T-helper 17 cell (primary cell): ENCODE results near the gene CLIP4. TPM values are rescaled to one million over a fixed set of nuclear protein-coding genes. Genes with fewer than 3 reads are reported as not detected.

Source experiments
- ATAC-seq: fragments of 150-1000 bp; cut with Tn5 transposase; 2 replicates; pipeline ENCODE4 v1.10.0; 2021; ENCODE audit warnings: mild to moderate bottlenecking, moderate library complexity
- DNase-seq, 3 donors: peaks; one replicate each; pipeline versions ENCODE4 v3.0.0 to v3.0.0-alpha.2; 2020 to 2021
- H3K9me3 ChIP-seq: one replicate; pipeline ENCODE4 v1.7.0; 2013; ENCODE audit warnings: low read length, mild to moderate bottlenecking; ENCODE audit not compliant: control insufficient read depth, poor library complexity, severe bottlenecking
- H3K27ac Mint-ChIP-seq: one replicate; pipeline ENCODE4 v1.8.0; 2022; ENCODE audit warnings: mild to moderate bottlenecking, moderate library complexity, mixed read lengths
- H3K27me3 Mint-ChIP-seq: one replicate; pipeline ENCODE4 v1.8.0; 2022; ENCODE audit warnings: mixed read lengths
- H3K36me3 Mint-ChIP-seq: one replicate; pipeline ENCODE4 v1.8.0; 2022; ENCODE audit warnings: low read depth, mixed read lengths
- H3K4me1 Mint-ChIP-seq: one replicate; pipeline ENCODE4 v1.8.0; 2022; ENCODE audit warnings: mild to moderate bottlenecking, mixed read lengths
- H3K4me3 Mint-ChIP-seq: one replicate; pipeline ENCODE4 v1.8.0; 2022; ENCODE audit warnings: mild to moderate bottlenecking, moderate library complexity, mixed read lengths
- total RNA-seq, 4 donors: library from RNA in 2 of 4; stranded (reverse) in 2 of 4; gene quantifications; one replicate each; pipeline ENCODE4 v1.2.3 and lab custom pipeline; 2022 to 2026

The CLIP4 gene
- total RNA-seq, 2 donors from 2014 or later = 36.8 to 41.6 TPM

GRCh38 chr2:29192526-29192925, 77.3 kb downstream of the CLIP4 start:
- no peak for ATAC-seq
- Mint-ChIP-seq H3K27ac (no peak overlapping the region), H3K4me3 (no peak overlapping the region), H3K36me3 (peaks cover 2% of the 10 kb centered on the region), H3K4me1 (peaks cover 12% of the 10 kb centered on the region), H3K27me3 (no peaks in the 10 kb centered on the region)
- H3K9me3 ChIP-seq = no peaks in the 10 kb centered on the region
- DNase-seq = no peak

- Mint-ChIP-seq H3K4me3 (no peak overlapping the region), H3K27me3 (no peaks in the 10 kb centered on the region), H3K4me1 (peaks cover 12% of the 10 kb centered on the region), H3K27ac (no peak overlapping the region), H3K36me3 (peaks cover under 1% of the 10 kb centered on the region)
- H3K9me3 ChIP-seq = no peaks in the 10 kb centered on the region
- DNase-seq = no peak
- no peak for ATAC-seq
Measured at GRCh38 chr2:29193111-29193510, 77.9 kb downstream of the CLIP4 start.

GRCh38 chr2:29193681-29194080, 78.5 kb downstream of the CLIP4 start:
- Mint-ChIP-seq H3K4me1 (peaks cover 12% of the 10 kb centered on the region), H3K27me3 (no peaks in the 10 kb centered on the region), H3K27ac (no peak overlapping the region), H3K4me3 (no peak overlapping the region), H3K36me3 (peaks cover 2% of the 10 kb centered on the region)
- H3K9me3 ChIP-seq = no peaks in the 10 kb centered on the region
- DNase-seq (no peak), ATAC-seq (no peak)

GRCh38 chr2:29195796-29196195, 80.6 kb downstream of the CLIP4 start:
- peaks cover 8% of the 10 kb centered on the region for H3K4me1 Mint-ChIP-seq
- H3K27ac Mint-ChIP-seq = no peak overlapping the region
- H3K9me3 ChIP-seq = no peaks in the 10 kb centered on the region
- H3K36me3 Mint-ChIP-seq = peaks cover 5% of the 10 kb centered on the region
- ATAC-seq (no peak), DNase-seq (no peak)
- no peaks in the 10 kb centered on the region for H3K27me3 Mint-ChIP-seq
- no peak overlapping the region for H3K4me3 Mint-ChIP-seq

- Mint-ChIP-seq H3K36me3 (peaks cover 8% of the 10 kb centered on the region), H3K4me1 (peaks cover 11% of the 10 kb centered on the region), H3K27me3 (no peaks in the 10 kb centered on the region), H3K27ac (no peak overlapping the region), H3K4me3 (no peak overlapping the region)
- ATAC-seq = peak; percentile 94
- DNase-seq = peak; percentile 57 to 74 (median 59)
- no peaks in the 10 kb centered on the region for H3K9me3 ChIP-seq
Measured at GRCh38 chr2:29196792-29197788, 81.9 kb downstream of the CLIP4 start.

- no peak for ATAC-seq
- no peaks in the 10 kb centered on the region for H3K27me3 Mint-ChIP-seq
- H3K9me3 ChIP-seq = no peaks in the 10 kb centered on the region
- no peak overlapping the region for H3K4me3 Mint-ChIP-seq
- peaks cover 8% of the 10 kb centered on the region for H3K36me3 Mint-ChIP-seq
- H3K27ac Mint-ChIP-seq = peak overlapping the region; percentile 37
- peaks cover 7% of the 10 kb centered on the region for H3K4me1 Mint-ChIP-seq
- no peak for DNase-seq
Measured at GRCh38 chr2:29201979-29202378, 86.8 kb downstream of the CLIP4 start.

GRCh38 chr2:29202819-29203495, 87.7 kb downstream of the CLIP4 start:
- H3K36me3 Mint-ChIP-seq = peaks cover 8% of the 10 kb centered on the region
- H3K4me3 Mint-ChIP-seq = no peak overlapping the region

GRCh38 chr2:29206941-29207340, 91.7 kb downstream of the CLIP4 start:
- peaks cover 13% of the 10 kb centered on the region for H3K4me1 Mint-ChIP-seq
- H3K27me3 Mint-ChIP-seq = no peaks in the 10 kb centered on the region
- ATAC-seq = no peak
- no peak overlapping the region for H3K27ac Mint-ChIP-seq
- no peak overlapping the region for H3K4me3 Mint-ChIP-seq
- DNase-seq = no peak
- peaks cover 7% of the 10 kb centered on the region for H3K36me3 Mint-ChIP-seq
- H3K9me3 ChIP-seq = no peaks in the 10 kb centered on the region

More at GRCh38 chr2:29202819-29203495, 87.7 kb downstream of the CLIP4 start:
- Mint-ChIP-seq H3K4me1 (peaks cover 6% of the 10 kb centered on the region), H3K27me3 (no peaks in the 10 kb centered on the region), H3K27ac (no peak overlapping the region)
- DNase-seq = no peak
- H3K9me3 ChIP-seq = no peaks in the 10 kb centered on the region
- ATAC-seq = no peak

- H3K4me1 Mint-ChIP-seq = peaks cover 16% of the 10 kb centered on the region
- peak overlapping the region; percentile 66 for H3K27ac Mint-ChIP-seq
- peaks cover 7% of the 10 kb centered on the region for H3K36me3 Mint-ChIP-seq
- H3K9me3 ChIP-seq = no peaks in the 10 kb centered on the region
- no peaks in the 10 kb centered on the region for H3K27me3 Mint-ChIP-seq
- ATAC-seq = no peak
- DNase-seq = no peak
- H3K4me3 Mint-ChIP-seq = no peak overlapping the region
Measured at GRCh38 chr2:29207352-29208148, 92.3 kb downstream of the CLIP4 start.

- no peak overlapping the region for H3K27ac Mint-ChIP-seq
- DNase-seq = no peak
- no peaks in the 10 kb centered on the region for H3K27me3 Mint-ChIP-seq
- peaks cover 7% of the 10 kb centered on the region for H3K36me3 Mint-ChIP-seq
- H3K4me3 Mint-ChIP-seq = no peak overlapping the region
- H3K9me3 ChIP-seq = no peaks in the 10 kb centered on the region
- no peak for ATAC-seq
- H3K4me1 Mint-ChIP-seq = peaks cover 19% of the 10 kb centered on the region
Measured at GRCh38 chr2:29209551-29209950, 94.3 kb downstream of the CLIP4 start.

GRCh38 chr2:29212009-29212408, 96.8 kb downstream of the CLIP4 start:
- DNase-seq (no peak), ATAC-seq (no peak)
- Mint-ChIP-seq H3K4me1 (peaks cover 18% of the 10 kb centered on the region), H3K4me3 (no peak overlapping the region), H3K27ac (no peak overlapping the region), H3K27me3 (no peaks in the 10 kb centered on the region), H3K36me3 (peaks cover 7% of the 10 kb centered on the region)
- no peaks in the 10 kb centered on the region for H3K9me3 ChIP-seq

- DNase-seq (no peak), ATAC-seq (no peak)
- H3K9me3 ChIP-seq = no peaks in the 10 kb centered on the region
- peaks cover 2% of the 10 kb centered on the region for H3K36me3 Mint-ChIP-seq
- H3K4me3 Mint-ChIP-seq = no peak overlapping the region
- peak overlapping the region; percentile 47 for H3K27ac Mint-ChIP-seq
- H3K4me1 Mint-ChIP-seq = peaks cover 14% of the 10 kb centered on the region
- H3K27me3 Mint-ChIP-seq = no peaks in the 10 kb centered on the region
Measured at GRCh38 chr2:29213888-29214291, 98.7 kb downstream of the CLIP4 start.

- no peak for ATAC-seq
- peaks cover 14% of the 10 kb centered on the region for H3K4me1 Mint-ChIP-seq
- DNase-seq = no peak
- no peaks in the 10 kb centered on the region for H3K27me3 Mint-ChIP-seq
- no peak overlapping the region for H3K4me3 Mint-ChIP-seq
- H3K27ac Mint-ChIP-seq = no peak overlapping the region
- H3K36me3 Mint-ChIP-seq = peaks cover 2% of the 10 kb centered on the region
- no peaks in the 10 kb centered on the region for H3K9me3 ChIP-seq
Measured at GRCh38 chr2:29215073-29215472, 99.9 kb downstream of the CLIP4 start.
